Measurements from ENCODE around the gene RIN1. TPM values are rescaled to one million over a fixed set of nuclear protein-coding genes. Genes with fewer than 3 reads are reported as not detected.

RIN1 gene
- total and polyA plus RNA-seq, 2 of the 13 experiments (the other 11 are each of a cell fraction or from before 2014, with no cell fraction given), result 2.4 to 4.1 TPM

- TF ChIP-seq ZFY (CRISPR knock-in tag; IDR thresholded peaks at IDR 0.05) (peak; percentile 61), KAT8 (CRISPR knock-in tag; IDR thresholded peaks at IDR 0.05) (peak; percentile 63), ZBTB7A (CRISPR knock-in tag; IDR thresholded peaks at IDR 0.05) (peak; percentile 89), NR2F6 (IDR thresholded peaks at IDR 0.05) (peak; percentile 57), NR2F6 (CRISPR knock-in tag; IDR thresholded peaks at IDR 0.05) (peak; percentile 73), DPF2 (CRISPR knock-in tag; IDR thresholded peaks at IDR 0.05; ENCODE audit: borderline replicate concordance, low read depth) (peak; percentile 39; the same call in 1 of the 2 replicates), SOX13 (IDR thresholded peaks at IDR 0.05) (no peak), SOX13 (CRISPR knock-in tag; conservative IDR thresholded peaks at IDR 0.05 in 1 of 2, IDR thresholded peaks at IDR 0.05 in 1 of 2) (peak in 1 of 2 experiments; percentile 37; a peak in 2 of 4 replicates), BRCA1 (CRISPR knock-in tag; IDR thresholded peaks at IDR 0.05) (peak; percentile 50; the same call in 1 of the 2 replicates), ZNF576 (CRISPR knock-in tag; IDR thresholded peaks at IDR 0.05) (no peak), CREB3 (CRISPR knock-in tag; IDR thresholded peaks at IDR 0.05) (no peak), KDM5A (IDR thresholded peaks at IDR 0.05; ENCODE audit: borderline replicate concordance, low read length) (peak; percentile 51; the same call in 1 of the 2 replicates), ZNF609 (CRISPR knock-in tag; IDR thresholded peaks at IDR 0.05; ENCODE audit: borderline replicate concordance) (peak; percentile 32; the same call in 1 of the 2 replicates), TCF12 (IDR thresholded peaks at IDR 0.05) (no peak), TCF12 (CRISPR knock-in tag; IDR thresholded peaks at IDR 0.05) (no peak), ZNF484 (CRISPR knock-in tag; IDR thresholded peaks at IDR 0.05; ENCODE audit: borderline replicate concordance, low read depth) (no peak), CREM (IDR thresholded peaks at IDR 0.05) (peak; percentile 61; the same call in 1 of the 2 replicates), CREM (CRISPR knock-in tag; IDR thresholded peaks at IDR 0.05) (no peak), FOXC1 (CRISPR knock-in tag; IDR thresholded peaks at IDR 0.05; ENCODE audit: borderline replicate concordance) (0 out of 2 replicates have a peak, but pooled peaks have one; percentile 42), NFKBIZ (CRISPR knock-in tag; IDR thresholded peaks at IDR 0.05) (peak; percentile 40; the same call in 1 of the 2 replicates), HNRNPK (IDR thresholded peaks at IDR 0.05; ENCODE audit: low read depth, low read length, poor library complexity, severe bottlenecking) (no peak), GZF1 (CRISPR knock-in tag; IDR thresholded peaks at IDR 0.05) (0 out of 2 replicates have a peak, but pooled peaks have one; percentile 80), ZFP82 (CRISPR knock-in tag; IDR thresholded peaks at IDR 0.05; ENCODE audit: borderline replicate concordance) (peak; percentile 93; the same call in 1 of the 2 replicates), ZBTB7B (CRISPR knock-in tag; IDR thresholded peaks at IDR 0.05) (peak; percentile 89)
Measured at GRCh38 chr11:66336234-66337102, at the start of gene RIN1 (continued).

All from HepG2 (cell line).